ENCODE results near the gene BSPRY.
"Not testable (repeated sequence)": the region's sequence is repeated elsewhere in the genome, so short reads cannot be mapped to it uniquely, and the experiment has no call there.

BSPRY gene

GRCh38 chr9:113370806-113371325 is 21.5 kb downstream of the BSPRY start:
- DNase-seq = no peak

DNA sequence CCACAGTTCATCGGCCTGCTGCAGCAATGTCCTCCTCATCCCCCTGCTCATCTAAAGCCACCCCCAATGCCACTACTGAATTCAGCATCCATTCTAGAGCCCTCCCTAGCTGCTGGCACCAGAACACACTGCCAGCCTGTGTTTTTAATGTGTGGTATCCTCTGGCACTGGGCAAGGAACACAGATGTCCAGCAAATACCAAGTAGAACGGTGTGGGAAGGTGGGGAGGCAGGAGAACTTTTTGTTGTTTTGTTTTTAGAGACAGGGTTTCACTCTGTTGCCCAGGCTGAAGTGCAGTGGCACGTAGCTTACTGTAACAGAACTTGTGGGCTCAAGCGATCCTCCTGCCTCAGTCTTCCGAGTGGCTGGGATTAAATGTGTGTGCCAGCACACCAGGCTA is 22.7 kb downstream of the BSPRY start:
- DNase-seq = no peak

DNA sequence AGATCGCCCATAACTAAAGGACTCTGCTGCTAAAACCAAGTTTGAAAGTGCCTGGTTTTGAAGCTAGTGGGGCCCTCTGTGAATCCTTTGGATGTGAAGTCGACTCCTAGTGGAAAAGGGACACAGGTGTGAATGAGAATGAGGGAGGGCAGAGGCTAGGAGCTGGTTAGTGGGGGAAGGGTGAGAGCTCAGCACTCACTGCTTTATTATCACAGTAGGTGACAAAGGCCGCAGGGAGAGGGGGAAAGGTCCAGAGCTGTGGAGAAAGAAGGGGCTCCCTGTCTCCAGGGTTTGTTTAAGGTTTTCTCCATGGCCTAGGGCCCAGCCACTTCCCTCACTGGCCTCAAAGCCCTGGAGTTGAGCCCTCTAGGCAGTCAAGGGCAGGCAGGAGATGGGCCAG is 23.9 kb downstream of the BSPRY start:
- DNase-seq = no peak

DNA sequence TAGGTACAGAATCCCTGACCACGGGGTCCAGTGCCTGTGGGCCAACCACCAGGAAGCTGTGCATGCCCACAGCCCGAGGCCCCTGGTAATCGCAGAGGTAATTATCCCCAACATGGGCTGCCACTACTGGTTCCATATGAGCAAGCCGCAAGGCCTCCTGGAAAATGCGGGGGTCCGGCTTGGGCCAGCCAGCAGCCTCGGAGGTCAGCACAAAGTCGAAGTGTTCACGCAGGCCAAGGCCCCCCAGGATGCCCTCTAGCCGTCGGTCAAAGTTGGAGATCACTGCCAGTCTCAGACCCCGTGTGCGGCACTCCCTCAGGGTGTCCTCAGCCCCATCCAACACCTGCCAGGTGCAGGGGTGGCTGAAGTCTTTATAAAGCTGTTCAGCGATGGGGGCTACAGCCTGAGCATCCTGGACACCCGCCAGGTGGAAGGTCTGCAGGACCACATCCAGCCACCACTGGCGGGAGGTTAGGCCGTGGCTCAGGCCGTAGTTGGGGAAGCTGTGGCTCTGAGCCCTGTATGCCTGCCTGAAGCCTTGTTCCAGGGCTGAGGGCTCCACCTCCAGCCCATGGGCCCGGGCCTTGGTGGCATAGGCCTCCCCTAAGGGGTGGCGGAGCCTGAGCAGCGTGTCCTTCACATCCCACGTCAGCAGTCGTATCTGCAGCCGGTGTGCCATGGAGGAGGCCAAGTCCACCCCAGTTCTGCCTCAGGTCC is 24.5 kb downstream of the BSPRY start:
- DNase-seq = no peak

DNA sequence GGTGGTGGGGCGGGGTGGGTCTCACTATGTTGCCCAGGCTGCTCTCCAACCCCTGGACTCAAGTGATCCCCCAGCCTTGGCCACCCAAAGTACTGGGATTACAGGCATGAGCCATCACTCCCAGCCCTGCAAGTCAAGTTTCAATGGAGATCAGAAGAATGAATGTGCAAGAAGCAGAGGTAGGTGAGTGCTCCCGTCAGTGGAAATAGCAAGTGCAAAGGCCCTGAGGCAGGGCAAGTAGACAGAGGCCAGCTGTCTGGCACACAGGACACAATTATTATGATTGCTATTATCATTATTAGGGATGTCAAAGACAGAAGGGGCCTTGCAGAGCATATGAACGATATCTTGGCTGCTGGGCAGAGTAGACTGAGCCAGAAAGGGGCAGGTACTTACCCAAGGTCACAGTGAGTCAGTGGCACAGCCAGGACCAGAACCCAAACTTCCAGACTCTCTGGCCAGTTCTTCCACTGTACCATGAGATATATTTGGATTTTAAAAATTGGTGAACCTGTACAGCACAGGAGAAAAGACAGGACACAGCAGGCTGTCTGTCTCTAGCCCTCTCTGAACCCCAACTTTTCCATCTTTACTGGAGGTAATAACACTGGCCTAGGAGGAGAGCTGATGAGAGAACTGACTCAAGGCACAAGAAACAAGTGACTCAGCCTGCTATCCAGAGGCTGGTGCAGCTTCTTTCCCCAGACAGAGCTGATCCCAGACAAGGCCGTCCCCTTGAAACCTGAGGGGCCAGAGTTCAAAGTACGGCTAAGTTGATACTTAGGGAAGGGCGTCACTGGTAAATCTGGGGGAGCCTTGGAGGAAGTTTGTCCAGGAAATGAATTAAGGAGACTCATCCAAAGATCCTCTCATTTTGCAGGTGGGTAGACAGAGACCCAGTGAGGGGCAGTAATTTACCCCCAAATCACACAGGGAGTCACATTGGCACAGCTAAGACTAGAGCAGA is 26.0 kb downstream of the BSPRY start:
- no peak for DNase-seq

GRCh38 chr9:113376634-113377567 is 27.6 kb downstream of the BSPRY start, which contains the start of gene HDHD3:
Gene HDHD3, minus strand, starts transcription at chr9:113376986. Its CDS starts 2,632 bp downstream, at chr9:113374354.
- DNase-seq = peak; percentile 60 to 73

DNA sequence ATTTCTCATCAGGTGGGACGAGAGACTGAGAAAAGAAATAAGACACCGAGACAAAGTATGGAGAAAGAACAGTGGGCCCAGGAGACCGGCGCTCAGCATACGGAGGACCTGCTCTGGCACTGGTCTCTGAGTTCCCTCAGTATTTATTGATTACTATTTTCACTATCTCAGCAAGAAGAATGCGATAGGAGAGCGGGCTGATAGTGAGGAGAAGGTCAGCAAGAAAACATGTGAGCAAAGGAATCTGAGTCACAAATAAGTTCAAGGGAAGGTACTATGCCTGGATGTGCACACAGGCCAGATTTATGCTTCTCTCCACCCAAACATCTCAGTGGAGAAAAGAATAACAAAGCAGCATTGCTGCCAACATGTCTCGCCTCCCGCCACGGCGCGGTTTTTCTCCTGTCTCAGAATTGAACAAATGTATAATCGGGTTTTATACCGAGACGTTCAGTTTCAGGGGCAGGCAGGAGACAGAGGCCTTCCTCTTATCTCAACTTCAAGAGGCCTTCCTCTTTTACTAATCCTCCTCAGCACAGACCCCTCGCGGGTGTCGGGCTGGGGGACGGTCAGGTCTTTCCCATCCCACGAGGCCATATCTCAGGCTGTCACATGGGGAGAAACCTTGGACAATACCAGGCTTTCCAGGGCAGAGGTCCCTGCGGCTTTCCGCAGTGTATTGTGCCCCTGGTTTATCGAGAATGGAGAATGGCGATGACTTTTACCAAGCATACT is 29.9 kb downstream of the BSPRY start:
- DNase-seq = not testable (repeated sequence)

- DNase-seq = not testable (repeated sequence)
These were observed 30.5 kb downstream of the BSPRY start for GRCh38 chr9:113379829-113380210.

- DNase-seq = no peak
These were observed 31.6 kb downstream of the BSPRY start for GRCh38 chr9:113380869-113381378.

DNA sequence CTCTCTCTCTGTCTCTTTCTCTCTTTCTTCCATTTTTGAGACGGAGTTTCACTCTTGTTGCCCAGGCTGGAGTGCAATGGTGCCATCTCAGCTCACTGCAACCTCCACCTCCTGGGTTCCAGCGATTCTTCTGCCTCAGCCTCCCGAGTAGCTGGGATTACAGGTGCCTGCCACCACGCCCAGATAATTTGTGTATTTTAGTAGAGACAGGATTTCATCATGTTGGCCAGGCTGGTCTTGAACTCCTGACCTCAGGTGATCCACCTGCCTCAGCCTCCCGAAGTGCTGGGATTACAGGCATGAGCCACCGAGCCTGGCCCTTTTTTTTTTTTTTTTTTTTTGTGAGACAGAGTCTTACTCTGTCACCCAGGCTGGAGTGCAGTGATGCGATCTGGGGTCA is 32.1 kb downstream of the BSPRY start:
- DNase-seq = not testable (repeated sequence)

DNA sequence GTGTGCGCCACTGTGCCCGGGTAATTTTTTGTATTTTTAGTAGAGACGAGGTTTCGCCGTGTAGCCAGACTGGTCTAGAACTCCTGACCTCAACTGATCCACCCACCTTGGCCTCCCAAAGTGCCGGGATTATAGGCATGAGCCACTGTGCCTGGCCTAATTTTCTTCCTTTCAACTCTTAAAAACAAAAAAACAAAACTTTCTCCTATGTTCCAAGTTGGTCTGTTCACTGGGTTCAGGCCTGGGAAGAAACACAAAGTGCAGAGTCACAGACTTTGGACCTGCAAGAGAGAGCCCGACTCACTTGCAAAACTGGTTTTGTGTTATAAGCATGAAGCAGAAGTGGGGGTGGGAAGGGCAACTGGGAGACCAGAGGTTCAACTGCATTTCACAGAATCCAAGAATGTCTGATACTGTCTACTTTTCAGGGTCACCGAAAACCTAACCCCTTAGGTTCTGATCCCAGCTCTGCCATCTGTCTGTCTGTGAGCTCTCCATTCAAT is 32.6 kb downstream of the BSPRY start:
- DNase-seq = peak; percentile 8 to 23

GRCh38 chr9:113386571-113387393 is 37.4 kb downstream of the BSPRY start:
- peak in 1 of 2 donors; percentile 5 for DNase-seq

- DNase-seq = no peak
These were observed 38.4 kb downstream of the BSPRY start for GRCh38 chr9:113387560-113388230.

DNA sequence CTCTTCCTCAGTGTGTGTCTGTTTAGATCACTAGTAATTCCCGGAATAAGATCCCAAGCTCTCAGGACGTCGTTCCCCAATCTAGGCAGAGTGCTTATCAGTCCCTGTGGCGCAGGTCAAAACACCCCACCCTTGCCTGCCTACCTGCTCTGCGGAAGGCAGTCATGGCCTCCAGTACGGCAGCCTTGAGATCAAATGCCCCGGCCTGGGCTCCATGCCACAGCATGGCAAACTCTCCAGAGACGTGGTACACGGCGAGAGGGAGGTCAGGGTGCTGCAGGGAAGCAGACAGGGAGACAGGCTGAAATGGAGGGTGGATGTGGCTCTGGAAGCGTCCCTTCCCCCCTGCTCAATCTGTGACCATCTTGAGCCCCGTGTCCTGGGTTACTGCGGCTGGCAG is 39.5 kb downstream of the BSPRY start:
- DNase-seq = no peak

- no peak for DNase-seq
These were observed 40.1 kb downstream of the BSPRY start for GRCh38 chr9:113389451-113389850.

- DNase-seq = no peak
These were observed 41.0 kb downstream of the BSPRY start for GRCh38 chr9:113390192-113390960.

- DNase-seq = no peak
These were observed 42.6 kb downstream of the BSPRY start for GRCh38 chr9:113391917-113392316.

DNA sequence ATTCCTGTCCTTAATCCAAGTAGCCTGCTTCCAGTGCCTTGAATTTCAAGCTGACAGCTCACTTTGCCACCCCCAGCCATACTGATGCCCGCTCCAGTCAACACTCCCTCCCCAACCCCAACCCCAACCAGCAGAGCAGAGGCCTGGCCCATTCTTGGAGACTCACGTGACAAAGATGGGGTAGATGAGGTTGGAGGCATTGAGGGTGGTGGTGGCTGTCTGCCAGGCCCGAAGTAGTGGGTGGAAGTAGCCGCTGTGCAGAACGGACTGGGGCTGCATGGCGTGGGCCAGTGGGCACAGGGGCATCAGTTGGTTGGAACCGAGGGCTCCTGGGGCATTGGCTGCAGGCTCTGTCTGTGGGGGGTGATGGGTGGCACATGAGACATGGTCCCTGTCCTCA is 43.9 kb downstream of the BSPRY start:
- DNase-seq = no peak

Data from inflammatory macrophage (primary cell).